Left lung (tissue), 10 donors: ENCODE results near the gene PXN. TPM values are rescaled to one million over a fixed set of nuclear protein-coding genes. Genes with fewer than 3 reads are reported as not detected.

Experiments
- ATAC-seq: fragments of 200-7000 bp; cut with Tn5 transposase; one replicate; pipeline ENCODE4 v1.9.1; 2020; ENCODE audit warnings: moderate library complexity
- DNase-seq, 4 donors: peaks; one replicate each; pipeline ENCODE4 v3.0.0-alpha.2; 2013 to 2020
- H3K27ac ChIP-seq, 2 donors: fragments of 200-600 bp; sonication (generic) in 1 of 2; one replicate each; pipeline versions ENCODE4 v1.5.0 to v1.8.0; 2020 to 2021
- H3K27me3 ChIP-seq, 2 donors: fragments of 200-600 bp; sonication (generic) in 1 of 2; one replicate each; pipeline versions ENCODE4 v1.5.0 to v1.8.0; 2020 to 2021
- H3K36me3 ChIP-seq, 2 donors: fragments of 200-600 bp; sonication (generic) in 1 of 2; one replicate each; pipeline versions ENCODE4 v1.5.0 to v1.8.0; 2020 to 2021
- H3K4me1 ChIP-seq, 2 donors: fragments of 200-600 bp; one replicate each; pipeline ENCODE4 v1.8.0; 2021
- H3K4me3 ChIP-seq, 2 donors: fragments of 200-600 bp; sonication (generic) in 1 of 2; one replicate each; pipeline versions ENCODE4 v1.5.0 to v1.8.0; 2020 to 2021; ENCODE audit warnings: mild to moderate bottlenecking in 1 of 2
- H3K9me3 ChIP-seq, 2 donors: fragments of 200-600 bp; sonication (generic) in 1 of 2; one replicate each; pipeline versions ENCODE4 v1.5.0 to v1.8.0; 2020 to 2021
- CTCF ChIP-seq, 2 donors: fragments of 200-600 bp; sonication (generic) in 1 of 2; IDR thresholded peaks; one replicate each; pipeline versions ENCODE4 v1.5.0 to v1.8.0; 2021; ENCODE audit warnings: antibody characterized with exemption in 2 of 2
- intact Hi-C, 2 donors: fragments of 100-400 bp; cut with DNase I; formaldehyde crosslinking; loops; one replicate each; pipeline versions ENCODE4 v1.11.2 to v1.14.2; 2022
- polyA plus RNA-seq, 6 donors: library from polyadenylated mRNA; unstranded; fragments of 120-200 nt; gene quantifications; one replicate each; pipeline ENCODE4 v1.2.1, GENCODE V29; 2013; ENCODE audit not compliant: insufficient read length in 6 of 6
- total RNA-seq, 2 donors: library from RNA; stranded (reverse); fragmentation: NEBNext Ultra II Directional; extraction: Animal tissue kit (Norgen Biotek cat#: 25700); gene quantifications; one replicate each; pipeline ENCODE4 v1.2.1, GENCODE V29; 2021
- donor health status: DM: no; HTN: yes; CAD: no.
- donor health status: DM: no; HTN: no; CAD: no.

Gene PXN
- total and polyA plus RNA-seq, 8 donors: 56.5 to 111 (median 64.4) TPM

DNA sequence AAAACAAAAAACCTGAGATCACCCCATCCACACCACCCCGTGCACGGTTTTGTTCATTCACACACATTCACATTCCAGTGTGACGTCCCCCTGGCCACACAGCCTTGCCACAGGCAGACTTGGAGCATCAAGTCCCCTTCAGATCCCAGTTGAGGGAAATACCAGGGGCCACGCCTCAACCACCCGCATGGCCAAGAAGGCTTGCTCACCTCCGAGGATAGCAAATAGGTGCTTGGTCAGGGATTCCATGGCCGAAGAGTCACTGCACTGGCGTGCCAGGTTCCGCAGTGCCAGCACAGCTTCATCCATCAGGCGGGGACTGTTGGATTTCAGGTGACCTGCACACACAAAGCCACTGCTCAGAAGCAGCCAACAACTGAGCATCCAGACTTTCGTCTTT lies 90.0 kb downstream of the PXN start:
- no peak for DNase-seq
- Histone ChIP-seq H3K36me3 (peaks cover 0 to 100% of the 10 kb centered on the region in 2 donors), H3K9me3 (no peaks in the 10 kb centered on the region), H3K27ac (no peak overlapping the region), H3K4me1 (no peaks in the 10 kb centered on the region), H3K27me3 (no peaks in the 10 kb centered on the region), H3K4me3 (no peak overlapping the region)
- TF ChIP-seq CTCF (IDR thresholded peaks at IDR 0.05): no peak
- intact Hi-C loops: no loop called here
- no peak for ATAC-seq

GRCh38 chr12:120175062-120175461 lies 90.5 kb downstream of the PXN start:
- Histone ChIP-seq H3K9me3 (no peaks in the 10 kb centered on the region), H3K4me3 (no peak overlapping the region), H3K27me3 (no peaks in the 10 kb centered on the region), H3K4me1 (no peaks in the 10 kb centered on the region), H3K27ac (no peak overlapping the region), H3K36me3 (peaks cover 0 to 100% of the 10 kb centered on the region in 2 donors)
- ATAC-seq (no peak), DNase-seq (no peak)
- intact Hi-C loops: no loop called here
- TF ChIP-seq CTCF (IDR thresholded peaks at IDR 0.05): no peak

DNA sequence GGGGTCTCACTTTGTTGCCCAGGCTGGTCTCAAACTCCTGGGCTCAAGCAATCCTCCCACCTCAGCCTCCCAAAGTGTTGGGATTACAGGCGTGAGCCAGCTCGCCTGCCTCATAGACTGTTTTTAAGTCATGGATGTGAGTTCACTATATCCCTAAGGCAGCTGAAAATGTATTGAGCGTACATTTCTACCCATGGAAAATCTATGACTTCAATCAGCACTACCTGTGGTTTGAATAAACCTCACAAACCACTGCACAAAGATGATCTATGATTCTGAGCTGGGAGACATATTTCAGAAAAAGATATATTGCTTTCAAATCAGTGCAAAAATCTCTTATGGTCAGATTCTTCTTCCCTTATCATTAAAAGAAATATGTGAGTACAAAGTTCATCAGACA lies 93.5 kb downstream of the PXN start:
- ATAC-seq: no peak
- no peaks in the 10 kb centered on the region for H3K9me3 ChIP-seq
- no peak overlapping the region for H3K27ac ChIP-seq
- H3K4me3 ChIP-seq: no peak overlapping the region
- no peaks in the 10 kb centered on the region for H3K4me1 ChIP-seq
- no peaks in the 10 kb centered on the region for H3K27me3 ChIP-seq
- no peak for TF ChIP-seq CTCF (IDR thresholded peaks at IDR 0.05)
- intact Hi-C loops: no loop called here
- H3K36me3 ChIP-seq: peaks cover 7 to 100% of the 10 kb centered on the region in 2 donors
- no peak for DNase-seq

DNA sequence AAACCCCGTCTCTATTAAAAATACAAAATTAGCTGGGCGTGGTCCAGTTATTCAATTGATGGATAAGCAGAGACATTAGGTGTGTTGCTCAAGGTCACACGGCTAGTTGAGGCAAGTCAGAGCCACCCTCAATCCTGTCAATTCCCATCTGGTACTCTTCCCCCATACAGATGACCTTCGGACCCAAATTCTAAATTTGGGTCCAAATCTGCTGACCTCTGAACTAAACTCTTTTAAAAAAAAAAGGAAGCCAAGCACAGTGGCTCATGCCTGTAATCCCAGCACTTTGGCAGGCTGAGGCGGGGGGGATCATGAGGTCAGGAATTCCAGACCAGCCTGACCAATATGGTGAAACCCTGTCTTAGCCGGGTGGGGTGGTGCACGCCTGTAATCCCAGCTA lies 94.9 kb downstream of the PXN start:
- no peak overlapping the region for H3K4me3 ChIP-seq
- intact Hi-C loops: no loop called here
- ATAC-seq: no peak
- H3K27me3 ChIP-seq: no peaks in the 10 kb centered on the region
- H3K4me1 ChIP-seq: no peaks in the 10 kb centered on the region
- DNase-seq: no peak
- H3K9me3 ChIP-seq: no peaks in the 10 kb centered on the region
- H3K27ac ChIP-seq: no peak overlapping the region
- H3K36me3 ChIP-seq: peaks cover 7 to 98% of the 10 kb centered on the region in 2 donors
- no peak for TF ChIP-seq CTCF (IDR thresholded peaks at IDR 0.05)

DNA sequence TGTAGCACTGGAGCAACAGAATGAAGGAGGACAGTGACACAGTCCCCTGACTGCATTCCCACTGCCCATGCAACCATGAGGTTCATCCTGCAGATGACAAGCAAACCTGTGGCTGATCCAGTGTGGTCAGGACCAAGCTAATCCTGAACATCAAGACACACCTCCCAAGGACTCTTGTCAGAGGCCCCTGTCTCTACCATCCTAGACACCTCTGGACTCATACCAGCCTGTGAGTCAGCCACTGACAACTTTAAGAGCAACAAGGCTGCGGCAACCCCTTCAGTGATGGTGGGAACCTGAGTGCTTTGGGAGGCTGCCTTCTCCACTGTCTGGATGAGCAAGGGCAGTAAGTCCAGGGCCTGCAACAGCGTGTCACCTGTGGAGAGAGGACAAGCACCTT lies 95.6 kb downstream of the PXN start:
- ATAC-seq: no peak
- no peak for TF ChIP-seq CTCF (IDR thresholded peaks at IDR 0.05)
- Histone ChIP-seq H3K27me3 (no peaks in the 10 kb centered on the region), H3K36me3 (peaks cover 7 to 98% of the 10 kb centered on the region in 2 donors), H3K9me3 (no peaks in the 10 kb centered on the region), H3K4me1 (no peaks in the 10 kb centered on the region), H3K27ac (no peak overlapping the region), H3K4me3 (no peak overlapping the region)
- no peak for DNase-seq
- intact Hi-C loops: no loop called here
